C4-2B (cell line): ENCODE results near the gene KATNAL1.

ENCODE experiments used
- ZFX ChIP-seq: fragments of 450-650 bp; IDR thresholded peaks from 2 replicates; pipeline ENCODE4 v1.6.1; 2017
- TF ChIP-seq, protein P1 (sequence below): fragments of 450-650 bp; conservative IDR thresholded peaks from 2 replicates; pipeline ENCODE4 v1.5.1; 2017; ENCODE audit warnings: mild to moderate bottlenecking

DNA sequence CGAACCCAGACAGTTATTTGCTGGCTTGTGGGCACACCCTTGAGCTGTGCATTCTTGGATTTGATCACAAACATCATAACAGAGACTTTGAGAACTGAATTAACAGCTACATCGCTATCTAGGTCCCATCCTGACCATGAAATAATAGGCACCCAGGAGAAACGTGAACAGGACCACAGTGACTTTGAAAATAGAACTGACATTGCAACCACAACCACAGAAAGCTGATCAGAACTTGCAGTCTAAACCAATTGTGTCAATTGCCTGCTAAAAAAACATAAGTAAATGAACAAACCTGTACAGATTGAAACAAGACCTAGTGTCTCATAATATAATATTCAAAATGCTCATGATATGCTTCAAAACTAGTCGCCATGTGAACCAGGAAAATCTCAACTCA lies 18.3 kb upstream of the KATNAL1 start:
- TF ChIP-seq, protein P1, sequence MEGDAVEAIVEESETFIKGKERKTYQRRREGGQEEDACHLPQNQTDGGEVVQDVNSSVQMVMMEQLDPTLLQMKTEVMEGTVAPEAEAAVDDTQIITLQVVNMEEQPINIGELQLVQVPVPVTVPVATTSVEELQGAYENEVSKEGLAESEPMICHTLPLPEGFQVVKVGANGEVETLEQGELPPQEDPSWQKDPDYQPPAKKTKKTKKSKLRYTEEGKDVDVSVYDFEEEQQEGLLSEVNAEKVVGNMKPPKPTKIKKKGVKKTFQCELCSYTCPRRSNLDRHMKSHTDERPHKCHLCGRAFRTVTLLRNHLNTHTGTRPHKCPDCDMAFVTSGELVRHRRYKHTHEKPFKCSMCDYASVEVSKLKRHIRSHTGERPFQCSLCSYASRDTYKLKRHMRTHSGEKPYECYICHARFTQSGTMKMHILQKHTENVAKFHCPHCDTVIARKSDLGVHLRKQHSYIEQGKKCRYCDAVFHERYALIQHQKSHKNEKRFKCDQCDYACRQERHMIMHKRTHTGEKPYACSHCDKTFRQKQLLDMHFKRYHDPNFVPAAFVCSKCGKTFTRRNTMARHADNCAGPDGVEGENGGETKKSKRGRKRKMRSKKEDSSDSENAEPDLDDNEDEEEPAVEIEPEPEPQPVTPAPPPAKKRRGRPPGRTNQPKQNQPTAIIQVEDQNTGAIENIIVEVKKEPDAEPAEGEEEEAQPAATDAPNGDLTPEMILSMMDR: no peak
- TF ChIP-seq ZFX: no peak
